SU-DHL-6 (cell line): Measurements from ENCODE around the gene EML1.

ENCODE experiments used
- CTCF ChIP-seq: fragments of 200-600 bp; sonication (generic); IDR thresholded peaks from one replicate; pipeline ENCODE4 v1.5.1; 2017; ENCODE audit warnings: antibody characterized with exemption, mild to moderate bottlenecking, low read length, moderate library complexity; ENCODE audit not compliant: insufficient read depth, poor library complexity, severe bottlenecking
- EZH2phosphoT487 ChIP-seq: fragments of 200-600 bp; sonication (generic), shearing (Covaris generic); conservative IDR thresholded peaks from 2 replicates; pipeline ENCODE4 v1.6.1; 2018; ENCODE audit warnings: mild to moderate bottlenecking, antibody characterized with exemption, low read length, moderate library complexity, mixed read lengths

GRCh38 chr14:99808154-99808505 lies 14.9 kb downstream of the EML1 start:
- no peak for TF ChIP-seq EZH2phosphoT487
- no peak for TF ChIP-seq CTCF
